ENCODE measurements around the gene RIMBP2. TPM values are rescaled to one million over a fixed set of nuclear protein-coding genes. Genes with fewer than 3 reads are reported as not detected.

RIMBP2 gene
- polyA plus RNA-seq, 1 donor from 2014 or later = 14.6 TPM

DNA sequence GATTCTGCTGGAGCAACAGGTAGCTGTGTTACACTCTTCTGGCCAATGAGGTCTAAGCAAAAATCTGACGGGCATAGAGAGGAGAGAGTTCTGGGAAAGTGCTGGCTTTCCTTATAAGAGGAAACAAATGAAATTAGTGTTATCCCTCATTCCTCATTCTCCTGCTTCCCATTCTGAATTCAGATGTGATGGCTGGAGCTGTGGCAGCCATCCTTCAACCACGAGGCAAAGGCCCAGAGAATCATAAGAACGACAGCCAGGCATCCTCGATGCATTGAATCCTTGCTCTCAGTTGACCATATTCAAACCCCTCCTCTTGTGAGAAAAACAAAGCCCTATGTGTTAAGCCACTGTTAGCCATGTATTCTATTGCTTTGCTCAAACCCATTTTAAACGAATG is 27.5 kb upstream of the RIMBP2 start:
- no peaks in the 10 kb centered on the region for H3F3A ChIP-seq (ENCODE audit: insufficient read depth, low read length, poor library complexity, severe bottlenecking)
- H3K9me3 ChIP-seq (ENCODE audit: low read length) = peaks cover 5% of the 10 kb centered on the region
- H4K20me1 ChIP-seq (ENCODE audit: insufficient read depth) = no peaks in the 10 kb centered on the region
- H3K79me2 ChIP-seq (replicated peaks; ENCODE audit: insufficient read depth, low read length) = no peaks in the 10 kb centered on the region
- no peak overlapping the region for H3K4me3 ChIP-seq (ENCODE audit: low read length)
- TF ChIP-seq, protein P1, sequence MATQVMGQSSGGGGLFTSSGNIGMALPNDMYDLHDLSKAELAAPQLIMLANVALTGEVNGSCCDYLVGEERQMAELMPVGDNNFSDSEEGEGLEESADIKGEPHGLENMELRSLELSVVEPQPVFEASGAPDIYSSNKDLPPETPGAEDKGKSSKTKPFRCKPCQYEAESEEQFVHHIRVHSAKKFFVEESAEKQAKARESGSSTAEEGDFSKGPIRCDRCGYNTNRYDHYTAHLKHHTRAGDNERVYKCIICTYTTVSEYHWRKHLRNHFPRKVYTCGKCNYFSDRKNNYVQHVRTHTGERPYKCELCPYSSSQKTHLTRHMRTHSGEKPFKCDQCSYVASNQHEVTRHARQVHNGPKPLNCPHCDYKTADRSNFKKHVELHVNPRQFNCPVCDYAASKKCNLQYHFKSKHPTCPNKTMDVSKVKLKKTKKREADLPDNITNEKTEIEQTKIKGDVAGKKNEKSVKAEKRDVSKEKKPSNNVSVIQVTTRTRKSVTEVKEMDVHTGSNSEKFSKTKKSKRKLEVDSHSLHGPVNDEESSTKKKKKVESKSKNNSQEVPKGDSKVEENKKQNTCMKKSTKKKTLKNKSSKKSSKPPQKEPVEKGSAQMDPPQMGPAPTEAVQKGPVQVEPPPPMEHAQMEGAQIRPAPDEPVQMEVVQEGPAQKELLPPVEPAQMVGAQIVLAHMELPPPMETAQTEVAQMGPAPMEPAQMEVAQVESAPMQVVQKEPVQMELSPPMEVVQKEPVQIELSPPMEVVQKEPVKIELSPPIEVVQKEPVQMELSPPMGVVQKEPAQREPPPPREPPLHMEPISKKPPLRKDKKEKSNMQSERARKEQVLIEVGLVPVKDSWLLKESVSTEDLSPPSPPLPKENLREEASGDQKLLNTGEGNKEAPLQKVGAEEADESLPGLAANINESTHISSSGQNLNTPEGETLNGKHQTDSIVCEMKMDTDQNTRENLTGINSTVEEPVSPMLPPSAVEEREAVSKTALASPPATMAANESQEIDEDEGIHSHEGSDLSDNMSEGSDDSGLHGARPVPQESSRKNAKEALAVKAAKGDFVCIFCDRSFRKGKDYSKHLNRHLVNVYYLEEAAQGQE (IDR thresholded peaks at IDR 0.05; ENCODE audit: borderline replicate concordance) = no peak
- TF ChIP-seq EP300 (conservative IDR thresholded peaks at IDR 0.05; ENCODE audit: poor library complexity, severe bottlenecking) = no peak
- no peak for TF ChIP-seq MXI1 (conservative IDR thresholded peaks at IDR 0.05; ENCODE audit: poor library complexity, severe bottlenecking)
- TF ChIP-seq TAF1 (IDR thresholded peaks at IDR 0.05; ENCODE audit: low read depth) = no peak
- no peak for TF ChIP-seq RAD21 (conservative IDR thresholded peaks at IDR 0.05)
- no peak for TF ChIP-seq EZH2 (IDR thresholded peaks at IDR 0.05; ENCODE audit: borderline replicate concordance, insufficient read depth, low read length, poor library complexity, severe bottlenecking)
- TF ChIP-seq SMC3 (conservative IDR thresholded peaks at IDR 0.05; ENCODE audit: poor library complexity) = no peak
- TF ChIP-seq, protein P2, sequence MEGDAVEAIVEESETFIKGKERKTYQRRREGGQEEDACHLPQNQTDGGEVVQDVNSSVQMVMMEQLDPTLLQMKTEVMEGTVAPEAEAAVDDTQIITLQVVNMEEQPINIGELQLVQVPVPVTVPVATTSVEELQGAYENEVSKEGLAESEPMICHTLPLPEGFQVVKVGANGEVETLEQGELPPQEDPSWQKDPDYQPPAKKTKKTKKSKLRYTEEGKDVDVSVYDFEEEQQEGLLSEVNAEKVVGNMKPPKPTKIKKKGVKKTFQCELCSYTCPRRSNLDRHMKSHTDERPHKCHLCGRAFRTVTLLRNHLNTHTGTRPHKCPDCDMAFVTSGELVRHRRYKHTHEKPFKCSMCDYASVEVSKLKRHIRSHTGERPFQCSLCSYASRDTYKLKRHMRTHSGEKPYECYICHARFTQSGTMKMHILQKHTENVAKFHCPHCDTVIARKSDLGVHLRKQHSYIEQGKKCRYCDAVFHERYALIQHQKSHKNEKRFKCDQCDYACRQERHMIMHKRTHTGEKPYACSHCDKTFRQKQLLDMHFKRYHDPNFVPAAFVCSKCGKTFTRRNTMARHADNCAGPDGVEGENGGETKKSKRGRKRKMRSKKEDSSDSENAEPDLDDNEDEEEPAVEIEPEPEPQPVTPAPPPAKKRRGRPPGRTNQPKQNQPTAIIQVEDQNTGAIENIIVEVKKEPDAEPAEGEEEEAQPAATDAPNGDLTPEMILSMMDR (IDR thresholded peaks at IDR 0.05; ENCODE audit: poor library complexity, severe bottlenecking) = no peak
- TF ChIP-seq POLR2AphosphoS5 (IDR thresholded peaks at IDR 0.05) = no peak
- H3K27me3 ChIP-seq (ENCODE audit: insufficient read depth, low read depth, low read length) = no peaks in the 10 kb centered on the region
- no peaks in the 10 kb centered on the region for H3K9me2 ChIP-seq (ENCODE audit: insufficient read depth, low read length)
- H2AFZ ChIP-seq (ENCODE audit: low read depth, low read length) = no peak overlapping the region
- no peak overlapping the region for H3K27ac ChIP-seq (ENCODE audit: low read length)
- H3K9ac ChIP-seq (ENCODE audit: low read length) = no peak overlapping the region
- H3K4me2 ChIP-seq (ENCODE audit: low read length) = no peak overlapping the region
- no peaks in the 10 kb centered on the region for H3K36me3 ChIP-seq (ENCODE audit: insufficient read depth, low read length)

DNA sequence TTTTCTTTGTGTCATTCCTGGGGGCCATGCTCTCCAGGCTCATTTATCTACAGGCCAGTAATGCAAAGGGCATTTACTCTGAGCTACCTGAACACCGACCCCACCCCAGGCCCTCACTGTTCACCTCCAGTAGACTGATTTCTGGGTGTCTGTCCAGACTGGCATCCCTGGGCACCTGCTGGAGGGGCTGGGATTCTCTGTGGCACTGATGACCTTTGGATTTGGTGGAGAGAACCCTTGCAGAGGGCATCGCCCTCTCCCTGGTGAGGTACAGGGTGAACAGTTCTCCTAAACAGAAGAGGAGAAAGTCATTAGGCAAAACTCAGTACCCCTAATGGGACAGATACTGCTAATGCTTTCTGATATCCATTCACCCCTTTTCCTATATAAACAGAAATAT is 27.1 kb upstream of the RIMBP2 start:
- Histone ChIP-seq H2AFZ (ENCODE audit: low read depth, low read length) (no peak overlapping the region), H4K20me1 (ENCODE audit: insufficient read depth) (no peaks in the 10 kb centered on the region), H3K4me2 (ENCODE audit: low read length) (no peak overlapping the region), H3K9me2 (ENCODE audit: insufficient read depth, low read length) (no peaks in the 10 kb centered on the region), H3F3A (ENCODE audit: insufficient read depth, low read length, poor library complexity, severe bottlenecking) (no peaks in the 10 kb centered on the region), H3K27ac (ENCODE audit: low read length) (no peak overlapping the region), H3K9ac (ENCODE audit: low read length) (no peak overlapping the region), H3K36me3 (ENCODE audit: insufficient read depth, low read length) (no peaks in the 10 kb centered on the region), H3K27me3 (ENCODE audit: insufficient read depth, low read depth, low read length) (no peaks in the 10 kb centered on the region), H3K4me3 (ENCODE audit: low read length) (no peak overlapping the region), H3K79me2 (replicated peaks; ENCODE audit: insufficient read depth, low read length) (no peaks in the 10 kb centered on the region), H3K9me3 (ENCODE audit: low read length) (peaks cover 7% of the 10 kb centered on the region)
- TF ChIP-seq MXI1 (conservative IDR thresholded peaks at IDR 0.05; ENCODE audit: poor library complexity, severe bottlenecking) (no peak), POLR2AphosphoS5 (IDR thresholded peaks at IDR 0.05) (no peak), RAD21 (conservative IDR thresholded peaks at IDR 0.05) (no peak), SMC3 (conservative IDR thresholded peaks at IDR 0.05; ENCODE audit: poor library complexity) (no peak), EP300 (conservative IDR thresholded peaks at IDR 0.05; ENCODE audit: poor library complexity, severe bottlenecking) (no peak), EZH2 (IDR thresholded peaks at IDR 0.05; ENCODE audit: borderline replicate concordance, insufficient read depth, low read length, poor library complexity, severe bottlenecking) (no peak), TAF1 (IDR thresholded peaks at IDR 0.05; ENCODE audit: low read depth) (no peak)
- TF ChIP-seq, protein P1 (IDR thresholded peaks at IDR 0.05; ENCODE audit: borderline replicate concordance) = no peak
- TF ChIP-seq, protein P2 (IDR thresholded peaks at IDR 0.05; ENCODE audit: poor library complexity, severe bottlenecking) = no peak

All from neural cell (in vitro differentiated cells).